Measurements from ENCODE around the gene EZH1.

GRCh38 chr17:42704490-42704836, 40.4 kb downstream of the EZH1 start:
- TF ChIP-seq CTCF (IDR thresholded peaks at IDR 0.05) = no peak
- TF ChIP-seq CBFB (CRISPR knock-in tag; IDR thresholded peaks at IDR 0.05; ENCODE audit: low read depth) = no peak
- TF ChIP-seq OVOL2 (CRISPR knock-in tag; IDR thresholded peaks at IDR 0.05; ENCODE audit: borderline replicate concordance) = no peak
- no peak for TF ChIP-seq JUN (CRISPR knock-in tag; IDR thresholded peaks at IDR 0.05)
- TF ChIP-seq CREM (CRISPR knock-in tag; IDR thresholded peaks at IDR 0.05) = no peak
- no peak for TF ChIP-seq ESRRA (CRISPR knock-in tag; IDR thresholded peaks at IDR 0.05; ENCODE audit: borderline replicate concordance)
- no peak for TF ChIP-seq TEAD1 (CRISPR knock-in tag; IDR thresholded peaks at IDR 0.05)
- no peak for TF ChIP-seq STAT6 (CRISPR knock-in tag; conservative IDR thresholded peaks at IDR 0.05; ENCODE audit: low read depth)

Measured in WTC11 (cell line).